K562 (cell line): ENCODE data around the gene CD46. TPM values are rescaled to one million over a fixed set of nuclear protein-coding genes. Genes with fewer than 3 reads are reported as not detected.

Experiments used
- CBX5 ChIP-seq: IDR thresholded peaks from 2 replicates; pipeline ENCODE4 v1.6.1; 2014; ENCODE audit warnings: low read depth, borderline replicate concordance
- IRF1 ChIP-seq: sonication (generic); formaldehyde crosslinking; IDR thresholded peaks from 2 replicates; pipeline ENCODE4 v1.8.0; 2022; ENCODE audit warnings: missing genetic modification reagents, mild to moderate bottlenecking, borderline replicate concordance
- MTA2 ChIP-seq: fragments of 450-650 bp; IDR thresholded peaks from 2 replicates; pipeline ENCODE4 v1.6.1; 2016; ENCODE audit warnings: low read depth
- MTF1 ChIP-seq: fragments of 250-450 bp; sonication (Bioruptor Pico); IDR thresholded peaks from 2 replicates; pipeline ENCODE4 v1.9.0; 2021; ENCODE audit warnings: moderate library complexity, mild to moderate bottlenecking, inconsistent platforms, borderline replicate concordance
- ZBTB2 ChIP-seq: fragments of 450-650 bp; IDR thresholded peaks from 2 replicates; pipeline ENCODE4 v1.6.1; 2016; ENCODE audit warnings: antibody characterized with exemption
- ZNF655 ChIP-seq: fragments of 250-450 bp; sonication (Bioruptor Pico); IDR thresholded peaks from 2 replicates; pipeline ENCODE4 v1.5.0; 2021
- polyA plus RNA-seq, 8 experiments: library from polyadenylated mRNA; depleted of rRNA in 4 of 8; stranded (reverse) in 5 of 8; unstranded in 3 of 8; fragments of >200 nt; fragmentation: Nextera tagmentation in 2 of 8; fragmentation: Illumina TruSeq in 1 of 8; extraction: Ambion mirVana in 2 of 8; extraction: Trizol in 1 of 8; gene quantifications; 2 replicates each; pipeline versions ENCODE4 v1.2.1 to v1.2.3, GENCODE V29; 2011 to 2014; ENCODE audit warnings: inconsistent platforms in 1 of 8, missing spikeins in 1 of 8
- total RNA-seq, 7 experiments: library from RNA; depleted of rRNA in 6 of 7; stranded (reverse); fragments of >200 nt in 6 of 7; fragmentation: Illumina TruSeq in 2 of 7; extraction: Trizol in 2 of 7; gene quantifications; 2 replicates each; pipeline versions ENCODE4 v1.2.1 to v1.2.3, GENCODE V29; 2011 to 2021; ENCODE audit warnings: low replicate concordance in 1 of 7

CD46 gene
- total and polyA plus RNA-seq, 9 of the 15 experiments (the other 6 are each of a cell fraction or from before 2014, with no cell fraction given) = 87.9 to 374 (median 156) TPM

GRCh38 chr1:207826557-207827487 lies 75.0 kb downstream of the CD46 start (continued):
- no peak for TF ChIP-seq ZBTB2
- TF ChIP-seq CBX5 = no peak
- TF ChIP-seq MTF1 (CRISPR knock-in tag) = no peak
- no peak for TF ChIP-seq ZNF655 (CRISPR knock-in tag)
- TF ChIP-seq IRF1 = no peak
- TF ChIP-seq MTA2 = no peak
